ENCODE data around the gene THSD7A.

THSD7A gene

DNA sequence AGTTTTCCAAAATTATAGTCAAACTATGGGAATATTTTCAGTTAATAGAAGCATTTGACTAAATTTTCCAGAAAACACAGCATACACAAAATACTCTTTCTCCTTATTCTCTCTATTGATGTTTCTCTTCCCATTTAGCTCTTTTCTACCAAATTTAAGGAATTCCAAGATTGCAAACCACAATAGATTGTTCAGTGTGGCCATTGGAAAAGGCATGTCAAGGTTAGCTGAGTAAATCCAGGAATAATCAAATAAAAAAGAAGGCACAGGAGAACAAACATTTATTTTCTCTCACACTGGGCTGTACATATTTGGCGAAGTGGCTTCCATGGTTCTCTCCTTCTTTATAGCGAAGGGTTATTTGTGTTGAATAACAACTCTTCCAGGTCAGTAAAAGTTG, 117.3 kb downstream of the THSD7A start:
- no peaks in the 10 kb centered on the region for H3K36me3 ChIP-seq
- no peak for DNase-seq
- H3K27me3 ChIP-seq (ENCODE audit: insufficient read depth, low read depth, severe bottlenecking), result no peaks in the 10 kb centered on the region
- no peak overlapping the region for H3K4me3 ChIP-seq (ENCODE audit: low read depth, low read length)
- TF ChIP-seq, protein P1, sequence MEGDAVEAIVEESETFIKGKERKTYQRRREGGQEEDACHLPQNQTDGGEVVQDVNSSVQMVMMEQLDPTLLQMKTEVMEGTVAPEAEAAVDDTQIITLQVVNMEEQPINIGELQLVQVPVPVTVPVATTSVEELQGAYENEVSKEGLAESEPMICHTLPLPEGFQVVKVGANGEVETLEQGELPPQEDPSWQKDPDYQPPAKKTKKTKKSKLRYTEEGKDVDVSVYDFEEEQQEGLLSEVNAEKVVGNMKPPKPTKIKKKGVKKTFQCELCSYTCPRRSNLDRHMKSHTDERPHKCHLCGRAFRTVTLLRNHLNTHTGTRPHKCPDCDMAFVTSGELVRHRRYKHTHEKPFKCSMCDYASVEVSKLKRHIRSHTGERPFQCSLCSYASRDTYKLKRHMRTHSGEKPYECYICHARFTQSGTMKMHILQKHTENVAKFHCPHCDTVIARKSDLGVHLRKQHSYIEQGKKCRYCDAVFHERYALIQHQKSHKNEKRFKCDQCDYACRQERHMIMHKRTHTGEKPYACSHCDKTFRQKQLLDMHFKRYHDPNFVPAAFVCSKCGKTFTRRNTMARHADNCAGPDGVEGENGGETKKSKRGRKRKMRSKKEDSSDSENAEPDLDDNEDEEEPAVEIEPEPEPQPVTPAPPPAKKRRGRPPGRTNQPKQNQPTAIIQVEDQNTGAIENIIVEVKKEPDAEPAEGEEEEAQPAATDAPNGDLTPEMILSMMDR (IDR thresholded peaks at IDR 0.05; ENCODE audit: low read depth, low read length), result no peak
- no peak overlapping the region for H3K27ac ChIP-seq
- no peaks in the 10 kb centered on the region for H3K9me3 ChIP-seq (ENCODE audit: severe bottlenecking)

DNA sequence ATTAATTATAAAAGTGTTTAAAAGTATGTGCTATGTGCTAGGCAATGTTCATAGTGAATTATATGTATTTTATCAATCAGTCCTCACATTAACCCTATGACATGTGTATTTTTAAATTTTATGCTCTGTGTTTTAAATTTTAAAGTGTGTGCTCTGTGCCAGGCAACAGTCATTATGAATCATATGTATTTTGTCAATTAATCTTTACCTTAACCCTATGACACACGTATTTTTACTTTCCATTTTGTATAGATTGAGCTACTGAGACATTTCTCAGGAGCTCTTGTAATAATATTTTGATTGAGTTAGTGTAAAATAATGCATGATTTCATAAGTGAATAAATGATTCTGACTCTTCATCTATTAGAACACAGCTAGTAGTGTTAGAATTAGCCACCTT, 117.8 kb downstream of the THSD7A start:
- Histone ChIP-seq H3K27me3 (ENCODE audit: insufficient read depth, low read depth, severe bottlenecking) (no peaks in the 10 kb centered on the region), H3K9me3 (ENCODE audit: severe bottlenecking) (no peaks in the 10 kb centered on the region), H3K27ac (no peak overlapping the region), H3K36me3 (no peaks in the 10 kb centered on the region), H3K4me3 (ENCODE audit: low read depth, low read length) (no peak overlapping the region)
- DNase-seq, result no peak
- TF ChIP-seq, protein P1 (IDR thresholded peaks at IDR 0.05; ENCODE audit: low read depth, low read length), result no peak

DNA sequence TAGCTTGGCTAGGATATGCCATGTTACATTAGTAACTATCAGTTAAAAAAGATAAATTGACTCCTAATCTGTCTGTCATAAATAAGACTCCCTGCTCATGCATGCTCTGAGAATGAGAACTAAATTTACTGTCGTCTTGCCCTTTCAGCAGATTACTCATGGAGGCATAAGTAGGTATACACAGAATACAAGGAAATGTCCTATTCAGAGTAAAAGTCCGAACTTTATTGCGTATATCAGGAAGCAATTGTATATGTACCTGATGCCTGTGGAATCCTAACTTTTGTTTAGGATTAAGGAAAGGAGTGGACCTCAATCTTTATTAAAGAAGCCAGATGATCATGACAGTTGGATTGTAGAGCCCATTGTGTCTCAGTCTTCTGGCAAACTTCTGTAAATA, 118.6 kb downstream of the THSD7A start:
- Histone ChIP-seq H3K27ac (no peak overlapping the region), H3K27me3 (ENCODE audit: insufficient read depth, low read depth, severe bottlenecking) (no peaks in the 10 kb centered on the region), H3K9me3 (ENCODE audit: severe bottlenecking) (no peaks in the 10 kb centered on the region), H3K4me3 (ENCODE audit: low read depth, low read length) (no peak overlapping the region), H3K36me3 (no peaks in the 10 kb centered on the region)
- no peak for DNase-seq
- TF ChIP-seq, protein P1 (IDR thresholded peaks at IDR 0.05; ENCODE audit: low read depth, low read length), result no peak

DNA sequence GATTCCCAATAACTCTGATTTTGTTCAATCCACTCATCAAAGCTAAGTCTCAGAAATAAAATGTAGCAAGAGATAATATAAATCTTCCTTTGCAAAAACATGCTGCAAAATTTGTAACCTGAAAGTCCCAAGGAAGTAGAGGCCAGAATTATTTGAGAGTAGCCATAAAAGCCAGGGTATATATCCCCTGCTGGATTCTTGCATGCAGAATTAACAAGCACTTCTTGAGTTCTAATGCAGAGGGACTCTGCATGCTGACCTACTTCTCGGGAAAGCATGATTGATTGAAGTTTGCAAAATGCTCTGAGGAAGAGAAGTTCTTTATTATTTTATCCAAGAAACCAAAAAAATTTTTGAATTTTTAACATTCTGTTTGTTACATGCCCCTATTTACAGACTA, 121.6 kb downstream of the THSD7A start:
- Histone ChIP-seq H3K27ac (no peak overlapping the region), H3K4me3 (ENCODE audit: low read depth, low read length) (no peak overlapping the region), H3K36me3 (no peaks in the 10 kb centered on the region), H3K9me3 (ENCODE audit: severe bottlenecking) (no peaks in the 10 kb centered on the region), H3K27me3 (ENCODE audit: insufficient read depth, low read depth, severe bottlenecking) (no peaks in the 10 kb centered on the region)
- TF ChIP-seq, protein P1 (IDR thresholded peaks at IDR 0.05; ENCODE audit: low read depth, low read length), result no peak
- no peak for DNase-seq

DNA sequence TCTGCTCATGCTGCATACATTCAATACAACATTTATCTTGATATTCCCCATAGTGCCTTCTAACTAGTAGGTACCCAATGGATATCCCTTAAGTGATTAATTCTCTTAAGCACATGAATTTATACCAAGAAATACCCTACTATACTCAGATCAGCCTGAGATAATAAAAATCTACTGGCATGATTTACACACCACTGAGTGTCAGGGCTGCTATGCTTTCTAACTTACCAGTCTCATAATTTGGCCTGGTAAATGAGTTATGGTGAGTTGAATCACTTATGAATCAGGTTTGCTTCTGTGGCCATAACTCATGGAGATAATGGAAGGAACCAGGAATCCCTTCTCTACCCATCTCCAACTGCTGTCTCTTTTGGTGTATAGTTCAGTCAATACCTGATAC, 122.8 kb downstream of the THSD7A start:
- TF ChIP-seq, protein P1 (IDR thresholded peaks at IDR 0.05; ENCODE audit: low read depth, low read length), result no peak
- H3K27ac ChIP-seq, result no peak overlapping the region
- H3K4me3 ChIP-seq (ENCODE audit: low read depth, low read length), result no peak overlapping the region
- no peaks in the 10 kb centered on the region for H3K27me3 ChIP-seq (ENCODE audit: insufficient read depth, low read depth, severe bottlenecking)
- no peaks in the 10 kb centered on the region for H3K9me3 ChIP-seq (ENCODE audit: severe bottlenecking)
- H3K36me3 ChIP-seq, result no peaks in the 10 kb centered on the region
- no peak for DNase-seq

DNA sequence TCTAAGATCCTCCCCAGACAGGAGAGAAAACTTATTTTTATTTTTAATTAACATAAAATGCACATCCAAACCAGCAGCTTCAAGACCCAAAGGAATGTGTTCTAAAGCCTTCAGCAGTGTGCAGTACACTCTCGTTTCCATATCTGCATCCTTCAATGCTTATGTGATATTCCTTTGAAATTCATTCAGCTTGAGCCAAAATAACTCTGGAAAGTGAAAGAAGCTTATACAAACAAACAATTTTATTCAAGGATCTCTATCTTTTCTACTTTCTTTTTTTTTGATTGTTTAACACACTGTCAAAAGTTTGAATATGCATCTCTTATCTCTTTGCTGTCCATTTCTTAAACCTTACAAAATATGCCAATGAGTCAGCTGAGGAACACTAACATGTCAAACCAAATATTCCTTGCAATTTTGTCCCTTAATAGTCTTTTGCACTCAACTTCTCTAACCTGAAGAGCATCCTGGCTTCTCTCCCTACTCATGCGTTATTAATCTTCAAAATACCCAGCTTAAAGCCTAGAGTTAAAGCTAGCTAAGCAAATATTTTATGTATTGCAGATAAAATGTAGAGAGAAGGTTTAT, 124.3 kb downstream of the THSD7A start:
- Histone ChIP-seq H3K4me3 (ENCODE audit: low read depth, low read length) (no peak overlapping the region), H3K27ac (no peak overlapping the region), H3K9me3 (ENCODE audit: severe bottlenecking) (no peaks in the 10 kb centered on the region), H3K36me3 (no peaks in the 10 kb centered on the region), H3K27me3 (ENCODE audit: insufficient read depth, low read depth, severe bottlenecking) (no peaks in the 10 kb centered on the region)
- TF ChIP-seq, protein P1 (IDR thresholded peaks at IDR 0.05; ENCODE audit: low read depth, low read length), result no peak
- no peak for DNase-seq

Data from WERI-Rb-1 (cell line).